ENCODE measurements around the gene NCK1. TPM values are rescaled to one million over a fixed set of nuclear protein-coding genes. Genes with fewer than 3 reads are reported as not detected.

Gene NCK1
- total and polyA plus RNA-seq, 2 of the 13 experiments (the other 11 are each of a cell fraction or from before 2014, with no cell fraction given): 14.7 to 30.4 TPM

GRCh38 chr3:136908297-136908696, 46.3 kb downstream of the NCK1 start:
- no peak overlapping the region for H3K9ac ChIP-seq (ENCODE audit: insufficient read depth, low read depth, low read length)
- no peak overlapping the region for H3K4me2 ChIP-seq (ENCODE audit: low read depth, low read length)
- ChIA-PET POLR2A (no interaction called here), CTCF (ENCODE audit: low intra/inter-chr PET ratio, low total read pairs) (no interaction called here)
- DNase-seq (ENCODE audit: low spot score) (no peak), FAIRE-seq (no peak), ATAC-seq (no peak)
- in situ Hi-C loops (cut with HindIII; ENCODE audit: extremely low pct_ligation_motif_present, low pct_unique_long_range_greater_than_20kb) (no loop called here), intact Hi-C loops (cut with micrococcal nuclease; ENCODE audit: unreplicated experiment) (no loop called here)
- H3K9me3 ChIP-seq (ENCODE audit: low read length): peaks cover 13% of the 10 kb centered on the region
- 98% methylated on average over 2 of the region's 2 CpGs for WGBS (ENCODE audit: low lambda C conversion rate)
- no peak for TF ChIP-seq MTERF4 (CRISPR knock-in tag; IDR thresholded peaks at IDR 0.05)
- TF ChIP-seq ZNF496 (CRISPR knock-in tag; IDR thresholded peaks at IDR 0.05; ENCODE audit: insufficient replicate concordance): no peak
- TF ChIP-seq MAFK (conservative IDR thresholded peaks at IDR 0.05 in 1 of 2, IDR thresholded peaks at IDR 0.05 in 1 of 2; ENCODE audit: low read length in 2 of 2): no peak
- no peak overlapping the region for H3K4me3 ChIP-seq (replicated peaks in 1 of 3; ENCODE audit: insufficient read depth in 1 of 3, low read depth in 2 of 3, low read length in 3 of 3)
- no peak overlapping the region for H2AFZ ChIP-seq (ENCODE audit: low read length)
- peaks cover 12% of the 10 kb centered on the region for H3K4me1 ChIP-seq (ENCODE audit: insufficient read depth, low read length)
- H3K27me3 ChIP-seq (ENCODE audit: control insufficient read depth in 1 of 2, insufficient read depth in 2 of 2, low read length in 2 of 2): no peaks in the 10 kb centered on the region
- no TSS peak for BruUV-seq (replicated peaks)
- H3K36me3 ChIP-seq (replicated peaks in 1 of 2; ENCODE audit: control insufficient read depth in 1 of 2, insufficient read depth in 2 of 2, low read length in 2 of 2): no peaks in the 10 kb centered on the region
- H4K20me1 ChIP-seq (ENCODE audit: insufficient read depth, low read length): peaks cover 15% of the 10 kb centered on the region
- H3K27ac ChIP-seq (ENCODE audit: extremely low read length, insufficient read depth, low read length): no peak overlapping the region
- peaks cover 90% of the 10 kb centered on the region for H3K79me2 ChIP-seq (ENCODE audit: insufficient read depth, low read length)

GRCh38 chr3:136909187-136909586, 47.2 kb downstream of the NCK1 start:
- Histone ChIP-seq H3K9me3 (ENCODE audit: low read length) (peaks cover 4% of the 10 kb centered on the region), H3K4me1 (ENCODE audit: insufficient read depth, low read length) (peaks cover 14% of the 10 kb centered on the region), H3K9ac (ENCODE audit: insufficient read depth, low read depth, low read length) (no peak overlapping the region), H3K36me3 (replicated peaks in 1 of 2; ENCODE audit: control insufficient read depth in 1 of 2, insufficient read depth in 2 of 2, low read length in 2 of 2) (no peaks in the 10 kb centered on the region), H4K20me1 (ENCODE audit: insufficient read depth, low read length) (peaks cover 15% of the 10 kb centered on the region), H3K27ac (ENCODE audit: extremely low read length, insufficient read depth, low read length) (no peak overlapping the region), H2AFZ (ENCODE audit: low read length) (no peak overlapping the region), H3K4me3 (replicated peaks in 1 of 3; ENCODE audit: insufficient read depth in 1 of 3, low read depth in 2 of 3, low read length in 3 of 3) (no peak overlapping the region), H3K79me2 (ENCODE audit: insufficient read depth, low read length) (peaks cover 89% of the 10 kb centered on the region), H3K27me3 (ENCODE audit: control insufficient read depth in 1 of 2, insufficient read depth in 2 of 2, low read length in 2 of 2) (no peaks in the 10 kb centered on the region), H3K4me2 (ENCODE audit: low read depth, low read length) (no peak overlapping the region)
- ChIA-PET CTCF (ENCODE audit: low intra/inter-chr PET ratio, low total read pairs) (no interaction called here), POLR2A (no interaction called here)
- intact Hi-C loops (cut with micrococcal nuclease; ENCODE audit: unreplicated experiment) (no loop called here), in situ Hi-C loops (cut with HindIII; ENCODE audit: extremely low pct_ligation_motif_present, low pct_unique_long_range_greater_than_20kb) (no loop called here)
- 85% methylated on average over 4 of the region's 4 CpGs for WGBS (ENCODE audit: low lambda C conversion rate)
- ATAC-seq (no peak), FAIRE-seq (no peak), DNase-seq (ENCODE audit: low spot score) (no peak)
- BruUV-seq (replicated peaks): no TSS peak
- TF ChIP-seq TBL1XR1 (IDR thresholded peaks at IDR 0.05; ENCODE audit: borderline replicate concordance, low read length, partially characterized antibody): no peak
- TF ChIP-seq ZFX (CRISPR knock-in tag; IDR thresholded peaks at IDR 0.05; ENCODE audit: low read depth): no peak
- no peak for TF ChIP-seq SIX4 (CRISPR knock-in tag; IDR thresholded peaks at IDR 0.05)
- no peak for TF ChIP-seq ZNF598 (CRISPR knock-in tag; IDR thresholded peaks at IDR 0.05; ENCODE audit: borderline replicate concordance)
- no peak for TF ChIP-seq SMAD1 (CRISPR knock-in tag; IDR thresholded peaks at IDR 0.05; ENCODE audit: borderline replicate concordance, low read depth)
